GM21360 (cell line): Measurements from ENCODE around the gene CKB.
A peak's percentile ranks its signal among the peaks of the same experiment; 100 is the strongest.
"Not testable (repeated sequence)": the region's sequence is repeated elsewhere in the genome, so short reads cannot be mapped to it uniquely, and the experiment has no call there.

ENCODE experiments used
- ATAC-seq: cut with Tn5 transposase; IDR thresholded peaks from one replicate; pipeline ENCODE4 v1.9.1; 2021; ENCODE audit warnings: mild to moderate bottlenecking, moderate library complexity; ENCODE audit not compliant: unreplicated experiment

Gene CKB

GRCh38 chr14:103528146-103528586 lies 5.5 kb upstream of the CKB start:
- ATAC-seq: no peak

GRCh38 chr14:103527408-103528145 lies 4.9 kb upstream of the CKB start:
- ATAC-seq: peak; percentile 50

- no peak for ATAC-seq
Observed at GRCh38 chr14:103526914-103527248, 4.3 kb upstream of the CKB start.

GRCh38 chr14:103526247-103526913 lies 3.8 kb upstream of the CKB start:
- no peak for ATAC-seq

- ATAC-seq: not testable (repeated sequence)
Observed at GRCh38 chr14:103525430-103526246, 3.0 kb upstream of the CKB start.

GRCh38 chr14:103524002-103524935 lies 1.6 kb upstream of the CKB start:
- ATAC-seq: no peak

- ATAC-seq: no peak
Observed at GRCh38 chr14:103523575-103523954, 935 bp upstream of the CKB start.

- no peak for ATAC-seq
Observed at GRCh38 chr14:103521951-103522563, 573 bp downstream of the CKB start.

GRCh38 chr14:103521438-103521950 lies 1.1 kb downstream of the CKB start:
- ATAC-seq: no peak

GRCh38 chr14:103520657-103521437 lies 1.8 kb downstream of the CKB start:
- no peak for ATAC-seq

GRCh38 chr14:103520269-103520656 lies 2.4 kb downstream of the CKB start:
- ATAC-seq: no peak

- ATAC-seq: no peak
Observed at GRCh38 chr14:103519837-103520212, 2.8 kb downstream of the CKB start.

GRCh38 chr14:103519043-103519836 lies 3.4 kb downstream of the CKB start:
- ATAC-seq: no peak

- no peak for ATAC-seq
Observed at GRCh38 chr14:103518422-103519042, 4.1 kb downstream of the CKB start.

GRCh38 chr14:103517721-103518421 lies 4.8 kb downstream of the CKB start:
- no peak for ATAC-seq

- ATAC-seq: no peak
Observed at GRCh38 chr14:103517174-103517566, 5.5 kb downstream of the CKB start.

GRCh38 chr14:103516426-103517173 lies 6.0 kb downstream of the CKB start:
- ATAC-seq: no peak
